Measurements from ENCODE around the gene ISG20L2.

- TF ChIP-seq, protein P1, sequence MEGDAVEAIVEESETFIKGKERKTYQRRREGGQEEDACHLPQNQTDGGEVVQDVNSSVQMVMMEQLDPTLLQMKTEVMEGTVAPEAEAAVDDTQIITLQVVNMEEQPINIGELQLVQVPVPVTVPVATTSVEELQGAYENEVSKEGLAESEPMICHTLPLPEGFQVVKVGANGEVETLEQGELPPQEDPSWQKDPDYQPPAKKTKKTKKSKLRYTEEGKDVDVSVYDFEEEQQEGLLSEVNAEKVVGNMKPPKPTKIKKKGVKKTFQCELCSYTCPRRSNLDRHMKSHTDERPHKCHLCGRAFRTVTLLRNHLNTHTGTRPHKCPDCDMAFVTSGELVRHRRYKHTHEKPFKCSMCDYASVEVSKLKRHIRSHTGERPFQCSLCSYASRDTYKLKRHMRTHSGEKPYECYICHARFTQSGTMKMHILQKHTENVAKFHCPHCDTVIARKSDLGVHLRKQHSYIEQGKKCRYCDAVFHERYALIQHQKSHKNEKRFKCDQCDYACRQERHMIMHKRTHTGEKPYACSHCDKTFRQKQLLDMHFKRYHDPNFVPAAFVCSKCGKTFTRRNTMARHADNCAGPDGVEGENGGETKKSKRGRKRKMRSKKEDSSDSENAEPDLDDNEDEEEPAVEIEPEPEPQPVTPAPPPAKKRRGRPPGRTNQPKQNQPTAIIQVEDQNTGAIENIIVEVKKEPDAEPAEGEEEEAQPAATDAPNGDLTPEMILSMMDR (IDR thresholded peaks at IDR 0.05): no peak
- no peak for TF ChIP-seq POLR2A (IDR thresholded peaks at IDR 0.05)
Measured at GRCh38 chr1:156742017-156742416, 13.5 kb upstream of the ISG20L2 start.

All from esophagus squamous epithelium (tissue), 4 donors.